Inferior parietal cortex (tissue), 1 donor: ENCODE data around the gene ELAVL3.
"Not testable (repeated sequence)": the region's sequence is repeated elsewhere in the genome, so short reads cannot be mapped to it uniquely, and the experiment has no call there.

Source experiments
- DNase-seq: peaks from one replicate; pipeline ENCODE4 v3.0.0-alpha.2; 2016; ENCODE audit errors: extremely low spot score

Gene ELAVL3

GRCh38 chr19:11458912-11459311 lies 21.9 kb downstream of the ELAVL3 start:
- DNase-seq = not testable (repeated sequence)

GRCh38 chr19:11458236-11458900 lies 22.5 kb downstream of the ELAVL3 start:
- DNase-seq = no peak

- DNase-seq = no peak
Observed at GRCh38 chr19:11457831-11458230, 23.0 kb downstream of the ELAVL3 start.

- DNase-seq = peak; percentile 65
Observed at GRCh38 chr19:11457115-11457514, 23.7 kb downstream of the ELAVL3 start.

GRCh38 chr19:11456659-11457058 lies 24.2 kb downstream of the ELAVL3 start:
- no peak for DNase-seq

GRCh38 chr19:11455233-11455554 lies 25.7 kb downstream of the ELAVL3 start:
- DNase-seq = not testable (repeated sequence)

GRCh38 chr19:11453468-11454341 lies 27.1 kb downstream of the ELAVL3 start:
- DNase-seq = no peak

- no peak for DNase-seq
Observed at GRCh38 chr19:11452620-11453310, 28.1 kb downstream of the ELAVL3 start.

GRCh38 chr19:11451871-11452619 lies 28.8 kb downstream of the ELAVL3 start:
- DNase-seq = no peak

- DNase-seq = no peak
Observed at GRCh38 chr19:11451327-11451870, 29.4 kb downstream of the ELAVL3 start.

GRCh38 chr19:11450570-11451326 lies 30.1 kb downstream of the ELAVL3 start:
- no peak for DNase-seq

GRCh38 chr19:11448923-11449554 lies 31.8 kb downstream of the ELAVL3 start:
- no peak for DNase-seq

- DNase-seq = no peak
Observed at GRCh38 chr19:11448410-11448809, 32.4 kb downstream of the ELAVL3 start.

- DNase-seq = no peak
Observed at GRCh38 chr19:11447347-11448262, 33.2 kb downstream of the ELAVL3 start.

GRCh38 chr19:11446652-11447301 lies 34.1 kb downstream of the ELAVL3 start:
- DNase-seq = peak; percentile 88

GRCh38 chr19:11446271-11446651 lies 34.6 kb downstream of the ELAVL3 start:
- DNase-seq = no peak

GRCh38 chr19:11445141-11445540 lies 35.7 kb downstream of the ELAVL3 start:
- no peak for DNase-seq

GRCh38 chr19:11444059-11444458 lies 36.8 kb downstream of the ELAVL3 start:
- DNase-seq = no peak

- DNase-seq = no peak
Observed at GRCh38 chr19:11437955-11438354, 42.9 kb downstream of the ELAVL3 start.
